Measurements from ENCODE around the gene KHK.
A peak's percentile ranks its signal among the peaks of the same experiment; 100 is the strongest.

Gene KHK

GRCh38 chr2:27130396-27130795 lies 43.8 kb downstream of the KHK start:
- DNase-seq = no peak

GRCh38 chr2:27131429-27131828 lies 44.9 kb downstream of the KHK start:
- no peak for DNase-seq

- DNase-seq = no peak
Measured at GRCh38 chr2:27133195-27133875, 46.8 kb downstream of the KHK start.

- peak; percentile 98 for DNase-seq
Measured at GRCh38 chr2:27133905-27134780, 47.6 kb downstream of the KHK start, which contains the start of gene PREB. PREB (minus strand) TSS chr2:27134636; CDS start chr2:27134421, 215 bp downstream.

- DNase-seq = no peak
Measured at GRCh38 chr2:27134781-27135477, 48.4 kb downstream of the KHK start.

- DNase-seq = no peak
Measured at GRCh38 chr2:27135478-27135955, 48.9 kb downstream of the KHK start.

GRCh38 chr2:27136751-27137150 lies 50.2 kb downstream of the KHK start:
- DNase-seq = no peak

GRCh38 chr2:27137322-27137935 lies 50.9 kb downstream of the KHK start:
- DNase-seq = no peak

- DNase-seq = no peak
Measured at GRCh38 chr2:27138111-27138510, 51.5 kb downstream of the KHK start.

GRCh38 chr2:27139310-27139709 lies 52.7 kb downstream of the KHK start, which contains the start of gene PRR30:
PRR30 (minus strand) TSS chr2:27139410; CDS start chr2:27138329, 1,081 bp downstream.
- no peak for DNase-seq

- DNase-seq = no peak
Measured at GRCh38 chr2:27143285-27143684, 56.7 kb downstream of the KHK start.

GRCh38 chr2:27145682-27146081 lies 59.1 kb downstream of the KHK start:
- DNase-seq = no peak

GRCh38 chr2:27147935-27148334 lies 61.4 kb downstream of the KHK start:
- no peak for DNase-seq

- DNase-seq = no peak
Measured at GRCh38 chr2:27148801-27149439, 62.3 kb downstream of the KHK start, which contains the start of gene TCF23. TCF23 (plus strand) TSS chr2:27149004; CDS start chr2:27149134, 130 bp downstream.

- DNase-seq = no peak
Measured at GRCh38 chr2:27149570-27150405, 63.2 kb downstream of the KHK start.

All from CD4-positive, alpha-beta T cell treated with Interleukin-1 beta for 1 hour (primary cell).